Activated T-cell treated with anti-CD3 and anti-CD28 coated beads, Interleukin-2, amount 50 U/mL, for 4 hours (primary cell): Measurements from ENCODE around the gene BRINP3. TPM values are rescaled to one million over a fixed set of nuclear protein-coding genes. Genes with fewer than 3 reads are reported as not detected.
"Not testable (repeated sequence)": the region's sequence is repeated elsewhere in the genome, so short reads cannot be mapped to it uniquely, and the experiment has no call there.

Experiments
- ATAC-seq, 2 donors: fragments of 200-7000 bp; cut with Tn5 transposase; one replicate each; pipeline ENCODE4 v1.10.0; 2021
- DNase-seq: peaks from one replicate; pipeline ENCODE4 v3.0.0-alpha.2; 2020
- H3K27me3 Mint-ChIP-seq: one replicate; pipeline ENCODE4 v1.8.0; 2021; ENCODE audit warnings: low read depth, mixed read lengths
- H3K36me3 Mint-ChIP-seq: one replicate; pipeline ENCODE4 v1.8.0; 2022; ENCODE audit warnings: mixed read lengths; ENCODE audit not compliant: insufficient read depth
- H3K4me1 Mint-ChIP-seq: one replicate; pipeline ENCODE4 v1.8.0; 2021; ENCODE audit warnings: low read depth, mixed read lengths
- H3K4me3 Mint-ChIP-seq: one replicate; pipeline ENCODE4 v1.8.0; 2021; ENCODE audit warnings: mild to moderate bottlenecking, moderate library complexity, mixed read lengths
- H3K9me3 Mint-ChIP-seq: one replicate; pipeline ENCODE4 v1.8.0; 2021; ENCODE audit warnings: mixed read lengths
- total RNA-seq, 3 donors: library from RNA; stranded (reverse); gene quantifications; one replicate each; pipeline ENCODE4 v1.2.1, GENCODE V29; 2021

BRINP3 gene
- not detected for total RNA-seq

DNA sequence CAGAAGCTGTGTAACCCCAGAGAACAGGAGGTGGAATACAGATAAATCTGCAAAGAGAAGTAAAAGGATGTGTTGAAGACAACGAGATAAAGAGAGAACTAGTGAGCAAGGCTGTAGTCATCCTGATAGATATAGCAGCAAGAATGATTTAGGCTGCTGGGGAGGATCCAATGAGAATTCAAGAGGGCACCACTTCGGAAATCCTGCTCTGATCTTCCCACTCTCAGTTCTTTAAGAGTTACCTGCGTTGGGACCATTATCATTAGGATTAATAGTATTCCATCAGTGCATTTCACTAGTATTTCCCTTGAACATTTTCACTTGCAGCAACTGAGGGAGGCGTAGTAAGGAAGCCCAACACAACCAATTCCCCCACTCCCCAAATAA is at the start of gene BRINP3:
Gene BRINP3, minus strand, starts transcription at position 103 of the 387 bp plus-strand sequence.
- H3K4me1 Mint-ChIP-seq = peaks cover 5% of the 10 kb centered on the region
- peaks cover 4% of the 10 kb centered on the region for H3K9me3 Mint-ChIP-seq
- ATAC-seq (no peak), DNase-seq (no peak)
- no peaks in the 10 kb centered on the region for H3K36me3 Mint-ChIP-seq
- H3K4me3 Mint-ChIP-seq = no peak within 1 kb of the TSS
- H3K27me3 Mint-ChIP-seq = peaks cover 24% of the 10 kb centered on the region

DNA sequence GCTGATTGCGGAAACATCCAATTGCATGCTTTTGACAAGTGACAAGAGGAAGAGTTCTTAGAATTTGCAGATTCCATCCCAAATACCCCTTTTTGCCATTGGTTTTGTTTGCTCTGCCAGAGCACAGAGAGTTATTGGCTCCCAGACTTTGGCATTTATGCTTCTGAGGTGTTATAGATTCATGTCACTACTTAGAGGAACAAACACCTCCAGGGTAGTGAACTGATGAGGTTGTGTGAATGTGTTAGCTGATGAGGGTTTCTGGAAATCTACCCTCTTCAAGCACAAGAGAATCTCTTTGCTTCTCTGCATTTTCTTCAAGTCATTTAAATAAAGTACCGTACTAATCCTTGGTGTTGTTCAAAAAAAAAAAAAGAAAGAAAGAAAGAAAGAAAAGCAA is 33.9 kb upstream of the BRINP3 start:
- no peaks in the 10 kb centered on the region for H3K36me3 Mint-ChIP-seq
- H3K27me3 Mint-ChIP-seq = no peaks in the 10 kb centered on the region
- no peaks in the 10 kb centered on the region for H3K4me1 Mint-ChIP-seq
- peaks cover 15% of the 10 kb centered on the region for H3K9me3 Mint-ChIP-seq
- ATAC-seq (no peak), DNase-seq (no peak)
- H3K4me3 Mint-ChIP-seq = no peak overlapping the region

DNA sequence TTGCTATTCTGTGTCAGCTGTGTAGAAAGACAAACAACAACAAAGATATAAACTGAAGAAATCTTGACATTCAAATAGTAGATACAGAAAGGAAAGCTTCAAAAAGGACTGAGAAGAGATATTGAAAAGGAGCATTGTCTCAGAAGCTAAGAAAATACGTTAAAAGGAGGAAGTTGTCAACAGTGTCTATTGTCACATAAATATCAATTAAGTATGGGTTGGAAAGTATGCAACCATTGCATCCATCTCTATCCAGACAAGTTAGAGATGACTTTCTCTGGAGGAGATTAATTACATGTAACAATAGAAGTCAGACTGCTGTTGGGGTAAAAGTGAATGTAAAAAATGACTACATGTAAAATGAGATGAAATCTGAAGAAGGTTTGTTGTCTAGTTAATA is 29.7 kb upstream of the BRINP3 start:
- H3K4me3 Mint-ChIP-seq = no peak overlapping the region
- no peaks in the 10 kb centered on the region for H3K36me3 Mint-ChIP-seq
- no peaks in the 10 kb centered on the region for H3K4me1 Mint-ChIP-seq
- no peak for DNase-seq
- no peak for ATAC-seq
- H3K27me3 Mint-ChIP-seq = no peaks in the 10 kb centered on the region
- H3K9me3 Mint-ChIP-seq = peaks cover 27% of the 10 kb centered on the region

DNA sequence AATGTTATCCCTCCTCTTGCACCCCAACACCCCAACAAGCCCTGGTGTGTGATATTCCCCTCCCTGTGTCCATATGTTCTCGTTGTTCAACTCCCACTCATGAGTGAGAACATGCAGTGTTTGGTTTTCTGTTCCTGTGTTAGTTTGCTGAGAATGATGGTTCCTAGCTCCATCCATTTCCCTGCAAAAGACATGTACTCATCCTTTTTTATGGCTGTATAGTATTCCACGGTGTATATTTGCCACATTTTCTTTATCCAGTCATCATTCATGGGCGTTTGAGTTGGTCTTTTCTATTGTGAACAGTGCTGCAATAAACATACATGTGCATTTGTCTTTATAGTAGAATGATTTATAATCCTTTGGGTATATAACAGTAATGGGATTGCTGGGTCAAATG is 26.9 kb upstream of the BRINP3 start:
- not testable (repeated sequence) for ATAC-seq, DNase-seq, H3K4me1 Mint-ChIP-seq, H3K27me3 Mint-ChIP-seq, H3K36me3 Mint-ChIP-seq, H3K4me3 Mint-ChIP-seq
- peaks cover 16% of the 10 kb centered on the region for H3K9me3 Mint-ChIP-seq

DNA sequence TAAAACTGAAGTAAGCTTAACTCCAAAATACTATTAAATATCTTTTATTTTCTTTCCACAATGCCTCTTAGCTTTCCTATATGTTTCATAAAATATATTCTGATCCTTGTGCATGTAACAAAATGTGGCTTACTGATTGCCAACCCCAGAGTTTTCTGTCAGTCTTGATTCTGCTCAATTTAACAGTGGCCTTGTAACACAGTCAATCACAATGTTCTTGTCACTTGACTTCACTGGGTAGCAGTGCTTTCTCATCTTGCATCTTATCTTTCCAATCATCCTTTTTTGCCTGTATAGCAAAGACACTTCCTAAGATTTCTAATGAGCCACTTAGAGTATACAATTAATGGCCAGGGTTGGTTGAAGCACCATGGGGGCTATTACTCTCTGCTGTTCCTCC is 19.9 kb upstream of the BRINP3 start:
- Mint-ChIP-seq H3K4me1 (no peaks in the 10 kb centered on the region), H3K9me3 (peaks cover 4% of the 10 kb centered on the region), H3K36me3 (no peaks in the 10 kb centered on the region), H3K4me3 (no peak overlapping the region), H3K27me3 (no peaks in the 10 kb centered on the region)
- DNase-seq = no peak
- ATAC-seq = no peak

DNA sequence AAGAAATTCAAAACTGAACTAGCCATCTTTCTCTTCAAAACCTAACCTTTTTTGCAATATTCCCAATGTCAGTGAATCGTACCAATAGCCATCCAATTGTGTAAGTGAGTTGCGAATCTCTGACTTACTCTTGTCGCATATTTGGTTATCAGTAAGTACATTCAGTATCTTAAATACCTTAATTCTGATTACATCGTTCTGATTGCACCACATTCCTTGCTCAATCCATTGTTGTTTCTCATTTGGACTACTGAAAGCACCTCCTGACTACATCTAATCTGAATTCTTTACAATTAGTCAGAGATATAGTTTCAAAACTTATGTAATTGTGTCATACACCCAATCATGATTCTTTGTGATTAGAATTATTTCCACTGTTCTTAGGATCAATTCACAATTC is 16.8 kb upstream of the BRINP3 start:
- DNase-seq (no peak), ATAC-seq (no peak)
- H3K36me3 Mint-ChIP-seq = no peaks in the 10 kb centered on the region
- H3K9me3 Mint-ChIP-seq = peaks cover 11% of the 10 kb centered on the region
- no peaks in the 10 kb centered on the region for H3K27me3 Mint-ChIP-seq
- no peaks in the 10 kb centered on the region for H3K4me1 Mint-ChIP-seq
- H3K4me3 Mint-ChIP-seq = no peak overlapping the region

DNA sequence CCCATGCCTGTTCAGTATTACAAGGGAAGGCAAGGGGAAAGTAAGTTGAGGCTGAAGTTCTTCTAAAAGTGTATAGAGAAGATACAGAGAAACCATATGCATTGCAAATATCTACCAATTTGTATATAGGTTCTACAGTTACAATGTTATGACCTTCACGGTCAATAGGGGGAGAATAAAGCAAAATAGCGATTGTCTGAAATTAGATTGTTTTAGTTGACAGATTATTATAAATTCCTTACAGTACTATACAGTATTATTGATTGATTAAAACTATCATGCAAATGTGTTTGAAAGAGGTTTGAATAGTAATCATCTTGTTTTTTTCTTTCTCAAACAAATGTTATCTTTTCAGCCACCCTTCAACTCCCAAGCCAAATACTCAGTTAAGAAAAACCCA is 13.7 kb upstream of the BRINP3 start:
- Mint-ChIP-seq H3K9me3 (peaks cover 8% of the 10 kb centered on the region), H3K4me3 (no peak overlapping the region), H3K27me3 (no peaks in the 10 kb centered on the region), H3K36me3 (no peaks in the 10 kb centered on the region), H3K4me1 (no peaks in the 10 kb centered on the region)
- ATAC-seq (no peak), DNase-seq (no peak)

DNA sequence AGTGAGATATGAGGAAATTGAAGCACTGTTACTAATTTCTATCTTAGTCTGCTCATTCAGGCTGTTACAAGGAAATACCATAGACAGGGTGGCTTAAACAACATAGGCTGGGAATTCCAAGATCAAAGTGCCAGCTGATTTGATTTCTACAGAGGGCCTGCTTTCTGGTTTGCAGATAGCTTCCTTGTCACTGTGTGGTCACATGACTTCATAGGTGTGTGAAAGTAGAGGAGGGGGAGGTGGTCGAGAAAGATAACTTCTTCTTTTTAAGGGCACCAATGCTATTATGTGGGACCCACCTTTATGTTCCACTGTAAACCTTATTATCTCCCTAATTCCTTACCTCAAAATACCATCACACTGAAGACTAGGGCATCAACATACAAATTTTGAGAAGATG is 6.4 kb upstream of the BRINP3 start:
- Mint-ChIP-seq H3K9me3 (peaks cover 4% of the 10 kb centered on the region), H3K36me3 (no peaks in the 10 kb centered on the region), H3K27me3 (no peaks in the 10 kb centered on the region), H3K4me3 (no peak overlapping the region), H3K4me1 (no peaks in the 10 kb centered on the region)
- DNase-seq = no peak
- ATAC-seq = no peak

DNA sequence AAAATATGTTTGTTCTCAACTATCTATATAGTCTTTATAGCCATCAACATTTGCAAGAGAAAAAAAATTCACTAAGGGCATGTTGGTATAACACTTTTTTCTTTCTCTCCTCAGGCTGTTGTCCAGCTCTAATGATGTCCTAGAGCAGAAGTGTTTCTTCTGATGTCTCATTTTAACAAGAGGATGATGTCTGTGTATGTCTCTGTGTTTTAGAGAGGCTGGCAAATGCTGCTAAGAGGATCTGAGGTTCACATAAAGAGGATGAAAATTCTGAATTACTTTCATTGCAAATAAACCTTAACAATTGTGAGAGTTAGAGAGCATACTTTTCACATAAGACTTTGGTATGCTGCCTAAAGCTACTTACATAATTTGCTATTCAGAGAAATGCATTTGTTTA is 2.6 kb upstream of the BRINP3 start:
- Mint-ChIP-seq H3K4me1 (peaks cover 5% of the 10 kb centered on the region), H3K27me3 (peaks cover 19% of the 10 kb centered on the region), H3K4me3 (no peak overlapping the region), H3K9me3 (peaks cover 4% of the 10 kb centered on the region), H3K36me3 (no peaks in the 10 kb centered on the region)
- ATAC-seq (no peak), DNase-seq (no peak)

DNA sequence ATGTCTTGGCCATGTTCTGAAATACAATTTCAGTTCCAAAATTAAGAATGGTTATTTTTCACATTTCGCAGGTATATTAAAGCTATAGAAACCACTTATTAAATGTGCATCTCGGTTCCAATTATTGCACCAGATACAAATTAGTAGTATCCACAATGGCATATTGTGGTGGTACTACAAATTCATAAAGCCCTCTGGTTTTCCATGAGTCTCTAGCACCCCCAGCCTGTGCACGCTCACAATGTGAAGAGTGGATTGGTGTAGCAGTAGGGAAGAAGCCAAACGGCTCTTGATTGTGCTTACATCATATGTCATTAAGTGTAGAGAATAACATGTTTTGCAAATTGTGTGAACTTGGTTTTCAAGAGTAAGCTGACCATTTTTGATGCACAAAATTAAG is 1.9 kb upstream of the BRINP3 start:
- no peaks in the 10 kb centered on the region for H3K36me3 Mint-ChIP-seq
- H3K4me1 Mint-ChIP-seq = peaks cover 5% of the 10 kb centered on the region
- DNase-seq (no peak), ATAC-seq (no peak)
- H3K9me3 Mint-ChIP-seq = no peaks in the 10 kb centered on the region
- peaks cover 22% of the 10 kb centered on the region for H3K27me3 Mint-ChIP-seq
- no peak overlapping the region for H3K4me3 Mint-ChIP-seq

DNA sequence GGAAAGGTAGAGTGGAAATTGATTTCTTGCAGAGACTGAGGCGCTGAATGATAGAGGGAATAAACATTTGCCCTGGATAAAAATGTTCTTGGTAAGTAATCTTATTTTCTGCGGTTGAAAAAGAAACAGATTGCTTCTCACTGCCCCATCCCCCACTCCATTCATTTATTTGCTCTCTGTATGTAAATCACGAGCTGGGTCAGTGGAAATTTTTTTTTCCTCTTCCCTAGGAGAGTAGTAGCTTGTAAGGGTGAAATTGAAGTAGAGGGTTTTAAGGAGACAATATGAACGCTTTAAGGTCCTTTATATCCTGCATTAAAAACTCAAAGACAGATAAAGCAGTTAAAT is 1.4 kb upstream of the BRINP3 start:
- DNase-seq (no peak), ATAC-seq (no peak)
- H3K4me3 Mint-ChIP-seq = no peak overlapping the region
- H3K27me3 Mint-ChIP-seq = peaks cover 24% of the 10 kb centered on the region
- H3K4me1 Mint-ChIP-seq = peaks cover 5% of the 10 kb centered on the region
- H3K9me3 Mint-ChIP-seq = peaks cover 2% of the 10 kb centered on the region
- no peaks in the 10 kb centered on the region for H3K36me3 Mint-ChIP-seq

DNA sequence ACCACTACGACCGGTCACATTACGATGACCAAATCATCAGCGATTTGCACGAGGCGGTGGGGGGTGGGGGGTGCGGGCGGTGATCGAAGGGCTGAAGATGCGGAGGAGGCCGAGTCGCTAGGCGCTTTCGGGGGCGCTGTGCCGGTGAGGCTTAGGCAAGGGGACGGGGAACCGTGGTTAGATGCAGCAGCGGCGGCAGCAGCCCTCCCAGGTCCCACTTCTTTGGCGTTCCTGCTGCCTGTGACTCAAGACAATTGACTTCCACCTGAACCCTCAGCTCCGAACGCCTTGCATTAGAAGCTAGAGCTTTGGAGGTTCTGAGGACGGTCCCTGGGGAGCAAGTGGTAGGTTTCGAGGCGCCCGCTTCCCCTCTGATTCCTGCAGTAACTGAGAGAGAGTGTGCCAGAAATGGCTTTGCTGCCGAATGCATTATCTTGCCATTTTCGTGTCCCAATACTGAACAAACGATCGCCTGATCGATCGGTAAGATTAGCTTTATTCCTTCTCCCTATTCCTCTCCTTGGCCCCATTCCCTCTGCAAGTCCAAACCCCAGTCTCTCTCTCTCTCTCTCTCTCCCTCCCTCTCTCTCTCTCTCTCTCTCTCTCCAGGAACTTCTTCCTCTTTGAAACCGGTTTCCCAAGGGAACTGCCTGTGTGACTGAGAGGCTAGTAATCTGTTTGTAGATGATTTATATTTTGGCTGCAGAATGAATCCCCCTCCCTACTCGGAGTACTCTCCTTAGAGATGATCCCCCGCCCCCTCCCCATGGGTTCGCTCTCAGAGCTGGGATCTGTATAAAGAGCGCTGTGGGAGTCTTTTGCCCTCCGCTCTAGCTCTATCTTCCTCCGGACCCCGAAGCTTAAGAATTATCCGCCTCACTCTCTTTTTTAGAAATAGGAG is 735 bp upstream of the BRINP3 start:
- H3K9me3 Mint-ChIP-seq = peaks cover 4% of the 10 kb centered on the region
- no peak for DNase-seq
- peaks cover 24% of the 10 kb centered on the region for H3K27me3 Mint-ChIP-seq
- H3K4me3 Mint-ChIP-seq = no peak overlapping the region
- peaks cover 5% of the 10 kb centered on the region for H3K4me1 Mint-ChIP-seq
- ATAC-seq = peak in 1 of 2 donors; percentile 30
- no peaks in the 10 kb centered on the region for H3K36me3 Mint-ChIP-seq

DNA sequence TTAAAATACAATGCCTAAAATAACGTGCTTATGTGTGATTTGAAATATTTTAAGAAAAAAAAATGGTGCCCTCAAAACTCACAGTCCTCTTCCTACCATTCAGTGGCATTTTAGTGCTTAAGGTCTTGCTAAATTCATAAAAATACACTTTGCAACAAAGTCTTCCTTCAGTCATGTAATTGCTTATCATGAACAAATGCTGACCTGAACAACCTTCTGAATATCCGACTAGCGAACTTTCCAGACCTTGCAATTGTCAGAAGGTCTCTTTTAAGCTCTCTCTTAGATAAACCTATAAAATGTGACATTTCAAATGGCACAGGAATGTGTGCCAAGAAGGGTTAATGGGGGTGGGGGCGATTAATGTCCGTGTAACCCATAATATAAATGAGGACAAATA is 858 bp downstream of the BRINP3 start:
- Mint-ChIP-seq H3K27me3 (peaks cover 24% of the 10 kb centered on the region), H3K36me3 (no peaks in the 10 kb centered on the region), H3K4me1 (peaks cover 5% of the 10 kb centered on the region), H3K9me3 (peaks cover 4% of the 10 kb centered on the region), H3K4me3 (no peak overlapping the region)
- DNase-seq = no peak
- no peak for ATAC-seq

DNA sequence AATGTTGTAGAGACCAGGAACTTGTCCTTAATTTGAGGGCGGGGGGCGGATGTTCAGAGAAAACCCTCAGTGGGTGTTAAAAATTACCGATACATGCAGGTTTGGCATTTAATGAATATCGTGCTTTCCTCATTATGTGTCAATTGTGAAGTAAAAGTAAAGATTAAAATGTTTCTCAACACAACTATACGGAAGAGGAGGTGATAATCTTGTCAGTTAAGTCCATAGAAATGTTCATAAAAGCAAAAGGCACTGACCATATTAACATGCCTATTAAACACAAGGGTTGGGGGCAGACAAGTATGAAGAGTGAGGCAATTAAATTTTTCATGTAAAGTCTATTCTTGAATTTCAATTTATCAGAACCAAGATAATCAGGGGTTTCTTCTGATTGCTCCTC is 1.3 kb downstream of the BRINP3 start:
- no peak for DNase-seq
- ATAC-seq = no peak
- Mint-ChIP-seq H3K4me3 (no peak overlapping the region), H3K27me3 (peaks cover 24% of the 10 kb centered on the region), H3K4me1 (peaks cover 5% of the 10 kb centered on the region), H3K36me3 (no peaks in the 10 kb centered on the region), H3K9me3 (peaks cover 4% of the 10 kb centered on the region)

DNA sequence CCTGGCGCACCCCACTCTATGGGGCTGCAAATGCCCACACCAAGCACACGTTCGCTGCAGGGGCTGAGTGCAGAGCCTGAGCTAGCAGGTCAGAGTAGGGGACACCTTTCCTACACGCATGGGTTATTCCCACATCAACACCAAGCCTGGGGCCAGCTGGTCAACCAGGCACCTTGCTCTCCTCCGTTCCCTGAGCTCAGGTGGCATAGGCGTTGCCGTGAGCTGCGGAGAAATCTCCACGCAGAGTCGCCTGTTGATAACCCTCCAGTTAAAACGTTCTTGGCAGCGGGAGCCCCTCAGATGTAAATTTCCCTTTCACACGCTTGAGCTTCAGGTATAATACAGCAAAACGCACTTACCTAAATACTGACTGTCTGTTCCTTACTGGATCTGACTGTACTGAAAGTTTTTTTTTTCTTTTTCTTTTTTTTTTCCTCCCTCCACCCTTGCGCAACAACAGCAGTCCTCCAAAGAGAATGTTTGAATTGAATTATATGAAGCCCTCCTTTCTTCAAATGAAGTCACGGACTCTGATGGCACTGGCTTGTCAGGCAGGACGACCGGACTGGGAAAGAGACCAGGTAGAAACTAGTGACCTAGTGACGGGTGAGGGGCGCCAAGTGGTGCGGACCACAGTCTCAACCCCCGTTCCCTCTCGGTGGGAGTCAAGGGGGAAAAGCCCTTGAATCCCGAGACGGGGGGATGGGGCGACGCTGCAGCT is 2.1 kb downstream of the BRINP3 start:
- H3K4me1 Mint-ChIP-seq = peaks cover 5% of the 10 kb centered on the region
- peaks cover 24% of the 10 kb centered on the region for H3K27me3 Mint-ChIP-seq
- no peak for ATAC-seq
- DNase-seq = no peak
- no peak overlapping the region for H3K4me3 Mint-ChIP-seq
- peaks cover 4% of the 10 kb centered on the region for H3K9me3 Mint-ChIP-seq
- H3K36me3 Mint-ChIP-seq = no peaks in the 10 kb centered on the region
